WTC11 (cell line): ENCODE results near the gene STK39. TPM values are rescaled to one million over a fixed set of nuclear protein-coding genes. Genes with fewer than 3 reads are reported as not detected.

Experiments used
- ATAC-seq: fragments of 200-7000 bp; cut with Tn5 transposase; 2 replicates; pipeline ENCODE4 v1.10.0; 2021; ENCODE audit warnings: mild to moderate bottlenecking, moderate library complexity
- CTCF ChIA-PET: fragments of 300-600 bp; sonication (Branson Sonifier 250); formaldehyde crosslinking; loops from one replicate; lab custom pipeline; 2021; ENCODE audit warnings: antibody characterized with exemption; lab: Charles Lee
- POLR2A ChIA-PET: fragments of 350-600 bp; sonication (Branson Sonifier 250); formaldehyde crosslinking; loops from one replicate; lab custom pipeline; 2021; ENCODE audit warnings: antibody characterized with exemption; lab: Charles Lee
- DNase-seq: peaks from one replicate; pipeline ENCODE4 v3.0.0; 2021; ENCODE audit warnings: low spot score
- H3K27ac Mint-ChIP-seq: 2 replicates; pipeline ENCODE4 v1.8.0; 2021; ENCODE audit warnings: mixed read lengths
- H3K27me3 Mint-ChIP-seq: 2 replicates; pipeline ENCODE4 v1.8.0; 2021; ENCODE audit warnings: low read depth, mild to moderate bottlenecking, moderate library complexity, mixed read lengths
- H3K36me3 Mint-ChIP-seq: 2 replicates; pipeline ENCODE4 v1.8.0; 2021; ENCODE audit warnings: mixed read lengths
- H3K4me1 Mint-ChIP-seq: 2 replicates; pipeline ENCODE4 v1.8.0; 2022; ENCODE audit warnings: mixed read lengths
- H3K4me3 Mint-ChIP-seq: 2 replicates; pipeline ENCODE4 v1.8.0; 2021; ENCODE audit warnings: mild to moderate bottlenecking, moderate library complexity, mixed read lengths
- H3K9me3 Mint-ChIP-seq: 2 replicates; pipeline ENCODE4 v1.8.0; 2021; ENCODE audit warnings: mixed read lengths
- ATF2 ChIP-seq: sonication (generic); formaldehyde crosslinking; IDR thresholded peaks from 2 replicates; pipeline ENCODE4 v1.8.1; 2022; ENCODE audit warnings: low read depth, missing genetic modification reagents, borderline replicate concordance
- CREM ChIP-seq: sonication (generic); formaldehyde crosslinking; IDR thresholded peaks from 2 replicates; pipeline ENCODE4 v1.8.1; 2022; ENCODE audit warnings: mild to moderate bottlenecking, missing genetic modification reagents, moderate library complexity
- CTCF ChIP-seq: fragments of 200-600 bp; IDR thresholded peaks from 2 replicates; pipeline ENCODE4 v1.8.0; 2022; ENCODE audit warnings: antibody characterized with exemption
- E2F4 ChIP-seq: sonication (generic); formaldehyde crosslinking; IDR thresholded peaks from 2 replicates; pipeline ENCODE4 v1.8.1; 2022; ENCODE audit warnings: low read depth, mild to moderate bottlenecking, moderate library complexity, missing genetic modification reagents, borderline replicate concordance
- ERG ChIP-seq: fragments of 250-450 bp; sonication (Bioruptor Pico); IDR thresholded peaks from 2 replicates; pipeline ENCODE4 v1.8.0; 2021; ENCODE audit warnings: mild to moderate bottlenecking
- FOXJ3 ChIP-seq: sonication (generic); formaldehyde crosslinking; IDR thresholded peaks from 2 replicates; pipeline ENCODE4 v1.9.0; 2021; ENCODE audit warnings: missing genetic modification reagents, mild to moderate bottlenecking, borderline replicate concordance
- FOXP1 ChIP-seq: sonication (generic); formaldehyde crosslinking; IDR thresholded peaks from 2 replicates; pipeline ENCODE4 v1.8.0; 2022; ENCODE audit warnings: missing genetic modification reagents, mild to moderate bottlenecking, moderate library complexity, borderline replicate concordance
- HMGXB4 ChIP-seq: sonication (generic); formaldehyde crosslinking; IDR thresholded peaks from 2 replicates; pipeline ENCODE4 v1.8.1; 2023; ENCODE audit warnings: mild to moderate bottlenecking, moderate library complexity, missing genetic modification reagents
- IRF2 ChIP-seq: sonication (generic); formaldehyde crosslinking; IDR thresholded peaks from 2 replicates; pipeline ENCODE4 v1.8.0; 2022; ENCODE audit warnings: low read depth, missing genetic modification reagents, borderline replicate concordance
- KAT7 ChIP-seq: sonication (generic); formaldehyde crosslinking; IDR thresholded peaks from 2 replicates; pipeline ENCODE4 v1.8.1; 2023; ENCODE audit warnings: missing genetic modification reagents, mild to moderate bottlenecking, borderline replicate concordance
- MLX ChIP-seq: sonication (generic); formaldehyde crosslinking; IDR thresholded peaks from 2 replicates; pipeline ENCODE4 v1.8.1; 2023; ENCODE audit warnings: mild to moderate bottlenecking, missing genetic modification reagents, moderate library complexity
- NR1H2 ChIP-seq: sonication (generic); formaldehyde crosslinking; IDR thresholded peaks from 2 replicates; pipeline ENCODE4 v1.9.0; 2021; ENCODE audit warnings: mild to moderate bottlenecking, moderate library complexity, missing genetic modification reagents
- PREB ChIP-seq: sonication (generic); formaldehyde crosslinking; IDR thresholded peaks from 2 replicates; pipeline ENCODE4 v1.8.1; 2022; ENCODE audit warnings: mild to moderate bottlenecking, missing genetic modification reagents, moderate library complexity, borderline replicate concordance
- RORB ChIP-seq: fragments of 250-450 bp; sonication (Bioruptor Pico); IDR thresholded peaks from 2 replicates; pipeline ENCODE4 v1.9.0; 2021; ENCODE audit warnings: mild to moderate bottlenecking
- TP53 ChIP-seq: sonication (generic); formaldehyde crosslinking; IDR thresholded peaks from 2 replicates; pipeline ENCODE4 v1.8.1; 2023; ENCODE audit warnings: mild to moderate bottlenecking, missing genetic modification reagents
- ZNF263 ChIP-seq: sonication (generic); formaldehyde crosslinking; IDR thresholded peaks from 2 replicates; pipeline ENCODE4 v1.8.1; 2022; ENCODE audit warnings: low read depth, mild to moderate bottlenecking, moderate library complexity, missing genetic modification reagents
- ZNF317 ChIP-seq: sonication (generic); formaldehyde crosslinking; IDR thresholded peaks from 2 replicates; pipeline ENCODE4 v1.8.1; 2023; ENCODE audit warnings: low read depth, mild to moderate bottlenecking, moderate library complexity, missing genetic modification reagents, borderline replicate concordance
- ZNF423 ChIP-seq: fragments of 250-450 bp; sonication (Bioruptor Pico); IDR thresholded peaks from 2 replicates; pipeline ENCODE4 v2.1.2; 2022; ENCODE audit warnings: mild to moderate bottlenecking, moderate library complexity
- ZNF425 ChIP-seq: fragments of 250-450 bp; sonication (Bioruptor Pico); conservative IDR thresholded peaks from 2 replicates; pipeline ENCODE4 v1.9.0; 2021; ENCODE audit warnings: mild to moderate bottlenecking
- ZNF512 ChIP-seq: sonication (generic); formaldehyde crosslinking; IDR thresholded peaks from 2 replicates; pipeline ENCODE4 v1.8.1; 2022; ENCODE audit warnings: missing genetic modification reagents, borderline replicate concordance
- ZNF671 ChIP-seq: fragments of 250-450 bp; sonication (Bioruptor Pico); IDR thresholded peaks from 2 replicates; pipeline ENCODE4 v1.8.0; 2021; ENCODE audit warnings: mild to moderate bottlenecking
- total RNA-seq: library from RNA; stranded (reverse); gene quantifications from 3 replicates; pipeline ENCODE4 v1.2.3, GENCODE V29; 2021

STK39 gene
- total RNA-seq, 1 experiment from 2014 or later: 20.5 TPM

- H3K27me3 Mint-ChIP-seq: no peaks in the 10 kb centered on the region; the same call in 1 of the 2 replicates
- CTCF ChIA-PET: no interaction called here
- POLR2A ChIA-PET: no interaction called here
- no peaks in the 10 kb centered on the region for H3K36me3 Mint-ChIP-seq
- peaks cover 13% of the 10 kb centered on the region for H3K4me1 Mint-ChIP-seq
- no peak overlapping the region for H3K4me3 Mint-ChIP-seq
- H3K27ac Mint-ChIP-seq: no peak overlapping the region
- DNase-seq: no peak
- ATAC-seq: no peak
- TF ChIP-seq MLX (CRISPR knock-in tag): no peak
- TF ChIP-seq ZNF512 (CRISPR knock-in tag): no peak
- no peak for TF ChIP-seq KAT7 (CRISPR knock-in tag)
- TF ChIP-seq PREB: no peak
- no peak for TF ChIP-seq FOXP1 (CRISPR knock-in tag)
- TF ChIP-seq ZNF423: no peak
- TF ChIP-seq HMGXB4: no peak
- TF ChIP-seq RORB (CRISPR knock-in tag): no peak
- peaks cover 9% of the 10 kb centered on the region for H3K9me3 Mint-ChIP-seq
Observed at GRCh38 chr2:167916756-167917155, 330.6 kb downstream of the STK39 start.

GRCh38 chr2:167914969-167915368 is 332.4 kb downstream of the STK39 start:
- DNase-seq: no peak
- ATAC-seq: peak; percentile 61
- POLR2A ChIA-PET: no interaction called here
- no peaks in the 10 kb centered on the region; the same call in 1 of the 2 replicates for H3K27me3 Mint-ChIP-seq
- no peak overlapping the region for H3K27ac Mint-ChIP-seq
- peaks cover 9% of the 10 kb centered on the region for H3K9me3 Mint-ChIP-seq
- H3K4me3 Mint-ChIP-seq: no peak overlapping the region
- peaks cover 13% of the 10 kb centered on the region for H3K4me1 Mint-ChIP-seq
- CTCF ChIA-PET: interaction anchor here (2.2 kb wide), 1 partner anchor 203 kb away, joined by 10 read pairs; no protein-coding TSS in a partner anchor
- H3K36me3 Mint-ChIP-seq: no peaks in the 10 kb centered on the region
- TF ChIP-seq CTCF (no peak), E2F4 (no peak), IRF2 (CRISPR knock-in tag) (no peak), ATF2 (CRISPR knock-in tag) (no peak), ZNF671 (CRISPR knock-in tag) (no peak), ERG (CRISPR knock-in tag) (no peak), CREM (no peak), ZNF317 (CRISPR knock-in tag) (no peak), ZNF425 (CRISPR knock-in tag) (no peak), FOXJ3 (CRISPR knock-in tag) (no peak), ZNF263 (CRISPR knock-in tag) (no peak), TP53 (CRISPR knock-in tag) (no peak), NR1H2 (CRISPR knock-in tag) (no peak)
